ENCODE measurements around the gene RYR1. TPM values are rescaled to one million over a fixed set of nuclear protein-coding genes. Genes with fewer than 3 reads are reported as not detected.

The RYR1 gene
- total RNA-seq, 1 experiment from 2014 or later: 4.1 TPM

GRCh38 chr19:38509027-38509426 lies 75.5 kb downstream of the RYR1 start:
- Histone ChIP-seq H3K4me2 (ENCODE audit: low read length) (no peak overlapping the region), H4K20me1 (ENCODE audit: insufficient read depth) (no peaks in the 10 kb centered on the region), H3K27me3 (ENCODE audit: insufficient read depth, low read length) (no peaks in the 10 kb centered on the region), H3K9me3 (ENCODE audit: control insufficient read depth in 1 of 2, insufficient read depth in 1 of 2, low read depth in 1 of 2, low read length in 2 of 2) (no peaks in the 10 kb centered on the region), H3K4me1 (ENCODE audit: control insufficient read depth in 1 of 2, insufficient read depth in 2 of 2, low read length in 2 of 2) (peaks cover 9 to 14% of the 10 kb centered on the region in 2 experiments), H2AFZ (ENCODE audit: low read depth, low read length, poor library complexity, severe bottlenecking) (no peak overlapping the region), H3K36me3 (ENCODE audit: control insufficient read depth in 1 of 2, insufficient read depth in 2 of 2, low read length in 2 of 2) (no peaks in the 10 kb centered on the region), H3K9ac (ENCODE audit: low read length) (no peak overlapping the region), H3K27ac (ENCODE audit: low read depth, low read length) (no peak overlapping the region), H3K9me2 (ENCODE audit: insufficient read depth) (no peaks in the 10 kb centered on the region), H3K79me2 (ENCODE audit: insufficient read depth, low read length) (no peaks in the 10 kb centered on the region), H3K4me3 (replicated peaks in 1 of 2; ENCODE audit: low read depth in 1 of 2, low read length in 2 of 2) (no peak overlapping the region)
- ChIA-PET RAD21 (ENCODE audit: low non-redundant PET in 1 of 2, low total read pairs in 2 of 2, uncharacterized antibody in 2 of 2, unreplicated experiment in 2 of 2) (no interaction called here), POLR2A (no interaction called here), CTCF (no interaction called here)
- no TSS peak for BruUV-seq (replicated peaks)
- intact Hi-C loops (cut with micrococcal nuclease): no loop called here
- DNase-seq (ENCODE audit: low read depth, low spot score): no peak
- TF ChIP-seq ZNF274 (IDR thresholded peaks at IDR 0.05; ENCODE audit: low read depth, low read length) (no peak), JUND (IDR thresholded peaks at IDR 0.05) (no peak), TCF7L2 (IDR thresholded peaks at IDR 0.05; ENCODE audit: borderline replicate concordance, extremely low read depth, insufficient read depth, insufficient read length) (no peak), SRF (IDR thresholded peaks at IDR 0.05; ENCODE audit: low read depth) (no peak), ZFX (IDR thresholded peaks at IDR 0.05) (no peak), EZH2phosphoT487 (IDR thresholded peaks at IDR 0.05; ENCODE audit: borderline replicate concordance) (no peak), EGR1 (IDR thresholded peaks at IDR 0.05; ENCODE audit: low read depth) (no peak), SP1 (IDR thresholded peaks at IDR 0.05; ENCODE audit: low read depth) (no peak), YY1 (IDR thresholded peaks at IDR 0.05; ENCODE audit: extremely low read depth, insufficient replicate concordance, low read depth, low read length) (no peak)
- TF ChIP-seq, protein P1, sequence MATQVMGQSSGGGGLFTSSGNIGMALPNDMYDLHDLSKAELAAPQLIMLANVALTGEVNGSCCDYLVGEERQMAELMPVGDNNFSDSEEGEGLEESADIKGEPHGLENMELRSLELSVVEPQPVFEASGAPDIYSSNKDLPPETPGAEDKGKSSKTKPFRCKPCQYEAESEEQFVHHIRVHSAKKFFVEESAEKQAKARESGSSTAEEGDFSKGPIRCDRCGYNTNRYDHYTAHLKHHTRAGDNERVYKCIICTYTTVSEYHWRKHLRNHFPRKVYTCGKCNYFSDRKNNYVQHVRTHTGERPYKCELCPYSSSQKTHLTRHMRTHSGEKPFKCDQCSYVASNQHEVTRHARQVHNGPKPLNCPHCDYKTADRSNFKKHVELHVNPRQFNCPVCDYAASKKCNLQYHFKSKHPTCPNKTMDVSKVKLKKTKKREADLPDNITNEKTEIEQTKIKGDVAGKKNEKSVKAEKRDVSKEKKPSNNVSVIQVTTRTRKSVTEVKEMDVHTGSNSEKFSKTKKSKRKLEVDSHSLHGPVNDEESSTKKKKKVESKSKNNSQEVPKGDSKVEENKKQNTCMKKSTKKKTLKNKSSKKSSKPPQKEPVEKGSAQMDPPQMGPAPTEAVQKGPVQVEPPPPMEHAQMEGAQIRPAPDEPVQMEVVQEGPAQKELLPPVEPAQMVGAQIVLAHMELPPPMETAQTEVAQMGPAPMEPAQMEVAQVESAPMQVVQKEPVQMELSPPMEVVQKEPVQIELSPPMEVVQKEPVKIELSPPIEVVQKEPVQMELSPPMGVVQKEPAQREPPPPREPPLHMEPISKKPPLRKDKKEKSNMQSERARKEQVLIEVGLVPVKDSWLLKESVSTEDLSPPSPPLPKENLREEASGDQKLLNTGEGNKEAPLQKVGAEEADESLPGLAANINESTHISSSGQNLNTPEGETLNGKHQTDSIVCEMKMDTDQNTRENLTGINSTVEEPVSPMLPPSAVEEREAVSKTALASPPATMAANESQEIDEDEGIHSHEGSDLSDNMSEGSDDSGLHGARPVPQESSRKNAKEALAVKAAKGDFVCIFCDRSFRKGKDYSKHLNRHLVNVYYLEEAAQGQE (IDR thresholded peaks at IDR 0.05; ENCODE audit: low read depth): no peak
- no peak for ATAC-seq

All from HCT116 (cell line).